Measurements from ENCODE around the gene KCND1.
"Not testable (repeated sequence)": the region's sequence is repeated elsewhere in the genome, so short reads cannot be mapped to it uniquely, and the experiment has no call there.

KCND1 gene

DNA sequence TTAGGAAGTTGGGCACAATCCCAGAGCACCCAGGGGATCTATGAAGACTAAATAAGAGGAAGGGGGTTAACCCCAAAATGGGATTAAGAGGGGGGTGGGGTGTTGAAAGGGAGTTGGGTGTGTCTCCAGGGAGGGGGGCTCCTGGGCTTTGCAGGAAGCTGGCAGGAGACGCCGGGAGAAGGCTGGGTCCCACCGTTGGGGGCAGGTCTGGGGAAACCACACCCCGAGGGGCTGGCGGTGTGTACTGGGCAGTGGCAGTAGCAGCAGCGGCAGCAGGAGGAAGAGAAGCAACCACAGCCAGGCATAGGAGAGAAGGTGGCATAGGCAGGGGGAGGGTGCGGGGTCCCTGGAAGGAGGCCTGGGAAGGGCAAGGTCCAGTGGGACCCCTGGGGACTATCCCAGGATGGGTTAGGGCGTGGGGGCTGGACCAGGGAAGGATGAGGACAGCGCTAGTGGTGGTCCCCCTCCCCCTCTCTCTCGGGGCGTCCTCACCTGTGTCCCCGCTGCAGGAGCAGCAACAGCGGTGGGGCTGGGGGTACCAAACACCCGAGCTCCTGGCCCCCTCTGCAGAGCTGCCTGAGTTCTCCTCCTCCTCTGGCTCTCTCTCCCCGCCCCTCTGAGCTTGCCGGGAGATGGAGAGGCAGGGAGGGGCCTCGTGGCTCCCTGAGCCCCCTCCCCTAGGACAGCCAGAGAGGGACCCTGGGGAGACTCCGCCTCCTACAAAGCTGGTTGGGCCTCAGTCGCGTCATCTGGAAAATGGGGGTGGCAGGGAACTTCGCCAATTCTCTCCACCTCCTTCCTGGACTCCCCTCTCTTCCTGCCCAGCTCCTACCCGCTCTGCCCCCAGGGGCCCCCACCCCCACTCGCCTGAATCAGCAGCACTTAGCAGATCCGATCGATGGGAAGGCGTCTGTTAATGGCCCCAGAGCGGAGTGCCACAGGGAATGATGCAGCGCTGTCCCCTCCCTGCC, at the start of gene KCND1:
KCND1 (minus strand) TSS at position 596 of the 971 bp plus-strand sequence. CDS start 1,573 bp downstream, outside the sequence.
- DNase-seq (ENCODE audit: low spot score), result no peak

DNA sequence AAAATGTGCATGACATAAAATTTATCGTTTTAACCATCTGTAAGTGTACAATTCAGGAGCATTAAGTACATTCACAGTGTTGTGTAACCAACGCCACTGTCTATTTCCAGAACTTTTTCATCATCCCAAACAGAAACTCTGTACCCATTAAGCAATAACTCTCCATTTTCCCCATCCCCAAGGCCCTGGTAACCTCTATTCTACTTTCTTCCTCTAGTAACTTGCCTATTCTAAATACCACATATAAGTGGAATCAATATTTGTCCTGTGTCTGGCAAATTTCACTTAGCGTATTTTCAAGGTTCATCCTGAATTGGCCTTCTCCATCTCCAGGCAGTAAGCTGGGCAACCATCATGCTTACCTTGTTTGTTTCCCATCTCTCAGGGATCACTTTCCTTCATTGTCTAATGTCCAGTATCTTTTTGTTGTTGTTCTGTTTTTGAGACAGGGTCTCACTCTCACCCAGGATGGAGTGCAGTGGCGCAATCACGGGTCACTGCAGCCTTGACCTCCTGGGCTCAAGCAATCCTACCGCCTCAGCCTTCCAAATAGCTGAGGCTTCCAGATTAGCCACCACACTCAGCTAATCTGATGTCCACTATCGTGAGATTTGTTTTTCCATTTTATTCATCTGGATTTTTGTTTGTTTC, 48.1 kb upstream of the KCND1 start:
- no peak for DNase-seq (ENCODE audit: low spot score)

DNA sequence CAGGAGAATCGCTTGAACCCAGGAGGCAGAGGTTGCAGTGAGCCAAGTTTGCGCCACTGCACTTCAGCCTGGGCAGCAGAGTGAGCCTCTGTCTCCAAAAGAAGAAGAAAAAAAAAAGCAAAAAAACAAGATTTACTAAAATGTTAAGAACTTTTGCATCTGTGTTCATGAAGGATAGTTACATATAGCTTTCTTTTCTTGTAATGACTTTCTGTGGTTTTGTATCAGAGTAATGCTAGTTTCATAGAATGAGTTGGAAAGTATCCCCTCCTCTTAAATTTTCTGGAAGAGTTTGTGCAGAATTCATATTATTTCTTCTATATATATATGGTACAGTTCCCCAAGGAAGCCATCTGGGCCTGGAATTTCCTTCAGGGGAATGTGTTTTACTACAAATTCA, 47.4 kb upstream of the KCND1 start:
- DNase-seq (ENCODE audit: low spot score), result no peak

DNA sequence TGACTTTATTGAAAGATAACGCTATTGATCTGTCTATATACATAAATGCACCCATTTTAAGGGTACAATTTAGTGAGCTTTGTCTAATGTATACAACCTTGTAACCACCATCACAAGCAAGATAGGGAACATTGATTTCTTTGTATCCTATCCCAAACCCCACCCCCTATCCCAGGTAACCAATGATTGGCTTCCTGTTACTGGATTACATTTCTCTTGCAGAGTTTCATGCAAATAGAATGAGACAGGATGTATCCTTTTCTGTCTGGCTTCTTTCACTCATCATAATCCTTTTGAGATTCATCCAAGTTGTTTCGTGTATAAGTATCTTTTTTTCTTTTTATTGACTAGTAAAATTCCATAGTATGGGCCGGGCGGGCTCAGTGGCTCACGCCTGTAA, 32.1 kb upstream of the KCND1 start:
- no peak for DNase-seq (ENCODE audit: low spot score)

DNA sequence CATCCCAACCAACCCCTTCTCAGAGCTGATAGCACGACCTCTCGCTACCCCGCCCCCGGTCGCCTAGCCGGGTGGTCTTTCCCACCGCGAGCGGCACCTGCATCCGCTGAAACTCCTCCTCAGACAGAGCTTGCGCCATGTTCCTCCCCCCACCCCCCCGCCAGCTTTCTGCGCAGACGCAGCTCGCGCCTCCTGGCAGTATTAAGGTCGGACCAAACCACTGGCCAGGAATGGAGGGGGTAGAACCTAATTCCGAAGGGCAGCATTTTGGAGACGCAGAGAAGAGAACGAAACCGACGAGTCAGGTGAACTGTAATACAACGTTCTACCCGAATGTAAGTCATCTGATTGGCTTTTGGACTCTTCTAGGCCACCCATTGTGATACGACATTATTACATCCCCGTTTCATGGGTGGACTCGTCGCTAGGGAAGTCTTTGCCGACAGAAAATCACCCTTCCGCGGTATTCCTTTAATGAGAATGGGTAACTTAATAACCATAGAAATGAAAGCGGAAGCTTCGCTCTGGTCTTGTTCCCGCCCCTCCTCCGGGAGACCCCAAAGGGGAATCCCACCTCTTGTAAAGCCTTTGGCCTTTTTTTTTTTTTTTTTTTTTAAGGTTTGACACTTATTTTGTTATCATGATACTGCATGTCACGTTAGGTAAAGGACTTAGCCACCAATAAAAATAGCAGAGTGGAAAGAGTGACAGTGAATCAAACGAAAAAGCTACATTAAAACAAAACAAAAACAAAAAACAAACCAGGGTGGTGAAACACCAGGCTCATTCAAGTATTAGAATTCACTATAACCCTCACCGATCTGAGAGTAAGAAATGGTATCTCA, 30.7 kb upstream of the KCND1 start, which contains the start of gene GRIPAP1:
GRIPAP1 (minus strand) TSS at position 174 of the 845 bp plus-strand sequence; CDS start at position 139, 35 bp downstream.
- peak; percentile 87 for DNase-seq (ENCODE audit: low spot score)

DNA sequence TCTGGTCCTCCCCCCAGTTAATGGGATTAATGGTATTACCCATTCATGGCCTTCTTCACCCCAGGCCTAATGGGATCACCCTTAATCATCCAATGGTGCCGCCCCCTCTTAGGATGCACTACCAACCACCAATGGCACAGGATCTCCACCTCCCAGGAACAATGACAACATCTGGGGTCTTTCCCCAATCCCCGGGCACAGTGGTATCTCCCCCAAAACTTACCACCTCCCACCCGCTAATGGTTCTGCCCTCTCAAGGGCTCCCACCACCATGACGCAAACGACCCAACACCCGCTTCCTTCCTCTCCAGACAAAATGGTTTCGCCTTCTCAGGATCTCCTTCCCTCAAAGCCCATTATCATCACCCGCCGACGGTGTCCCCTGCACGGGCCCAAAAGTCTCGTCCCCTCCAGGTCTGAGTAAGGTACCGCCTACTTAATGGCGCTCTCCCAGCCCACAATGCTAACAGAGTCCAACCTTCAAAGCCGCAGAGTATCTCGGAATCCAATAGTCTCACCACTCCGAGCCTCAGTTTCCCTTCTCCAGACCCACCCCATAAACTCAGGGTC, 30.0 kb upstream of the KCND1 start:
- DNase-seq (ENCODE audit: low spot score), result peak; percentile 82

DNA sequence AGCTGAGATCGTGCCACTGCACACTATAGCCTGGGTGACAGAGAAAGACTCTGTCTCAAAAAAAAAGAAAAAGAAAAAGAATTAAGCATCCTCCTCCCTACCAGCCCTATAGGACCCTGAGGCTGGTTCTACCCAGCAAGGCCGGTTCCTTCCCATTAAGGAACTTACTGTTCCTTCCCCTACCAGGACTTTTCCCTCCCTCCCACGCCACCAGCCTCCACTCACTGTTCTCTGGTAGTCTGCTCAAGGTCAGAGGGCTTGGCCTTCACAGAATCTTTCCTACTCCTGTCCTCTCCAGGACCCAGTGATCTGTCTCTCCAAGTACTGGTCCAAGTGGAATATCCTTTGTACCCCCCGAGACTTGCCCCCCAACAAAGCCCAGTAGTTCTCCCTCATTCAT, 29.0 kb upstream of the KCND1 start:
- no peak for DNase-seq (ENCODE audit: low spot score)

DNA sequence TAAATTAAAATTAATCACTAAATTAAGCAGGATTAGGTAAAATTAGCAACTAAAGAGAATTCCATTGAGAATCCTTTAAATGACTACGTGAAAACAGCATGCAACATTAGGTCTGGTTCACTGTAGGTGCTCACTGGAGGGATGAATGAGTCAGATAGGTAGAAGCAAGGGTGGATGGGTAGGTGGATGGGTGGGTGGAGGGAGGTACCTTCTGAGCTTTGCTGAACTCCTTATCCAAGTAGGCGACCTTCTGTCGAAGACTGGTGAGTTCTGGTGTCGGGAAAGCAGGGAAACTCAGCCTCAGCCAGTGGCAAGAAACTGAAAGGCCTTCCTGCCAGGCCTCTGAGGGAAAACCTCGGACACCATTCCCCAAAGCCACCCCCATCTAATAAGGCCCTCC, 27.4 kb upstream of the KCND1 start:
- DNase-seq (ENCODE audit: low spot score), result no peak

DNA sequence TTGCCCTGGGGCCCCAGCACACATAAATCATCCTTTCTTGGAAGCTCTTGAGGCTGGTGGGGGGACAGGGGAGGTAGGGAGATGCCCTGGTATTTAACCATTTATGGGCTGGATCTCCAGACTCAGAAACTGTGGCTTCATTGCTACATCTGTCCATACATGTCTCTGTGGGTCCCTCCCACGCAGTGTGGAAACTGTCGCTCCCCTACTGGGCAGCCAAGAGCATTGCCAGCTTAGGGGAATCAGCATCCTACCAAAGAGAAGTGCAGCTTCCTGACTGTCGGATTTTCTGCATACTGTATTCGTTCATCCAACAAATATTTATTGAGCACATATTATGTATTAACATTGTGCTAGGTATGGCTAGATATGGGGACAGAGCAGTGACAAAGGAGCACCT, 26.7 kb upstream of the KCND1 start:
- peak; percentile 21 for DNase-seq (ENCODE audit: low spot score)

DNA sequence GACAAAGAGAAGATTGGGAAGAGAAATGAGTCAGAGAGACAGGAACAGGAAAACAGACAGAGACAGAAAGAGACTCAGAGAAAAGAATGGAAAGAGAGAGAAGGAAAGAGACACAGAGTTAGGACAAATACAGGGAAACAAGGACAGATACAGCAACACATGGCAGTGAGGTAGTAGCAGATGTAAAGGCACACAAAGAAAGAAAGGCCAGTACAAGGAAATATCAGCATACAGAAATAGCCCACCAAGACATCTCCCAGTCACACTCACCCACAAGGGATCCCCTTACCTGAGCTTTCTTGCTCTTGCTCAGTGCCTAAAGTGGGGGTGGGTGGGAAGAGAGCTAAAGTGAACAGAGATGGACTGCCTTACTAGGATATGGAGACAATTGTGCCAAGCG, 26.2 kb upstream of the KCND1 start:
- DNase-seq (ENCODE audit: low spot score), result no peak

DNA sequence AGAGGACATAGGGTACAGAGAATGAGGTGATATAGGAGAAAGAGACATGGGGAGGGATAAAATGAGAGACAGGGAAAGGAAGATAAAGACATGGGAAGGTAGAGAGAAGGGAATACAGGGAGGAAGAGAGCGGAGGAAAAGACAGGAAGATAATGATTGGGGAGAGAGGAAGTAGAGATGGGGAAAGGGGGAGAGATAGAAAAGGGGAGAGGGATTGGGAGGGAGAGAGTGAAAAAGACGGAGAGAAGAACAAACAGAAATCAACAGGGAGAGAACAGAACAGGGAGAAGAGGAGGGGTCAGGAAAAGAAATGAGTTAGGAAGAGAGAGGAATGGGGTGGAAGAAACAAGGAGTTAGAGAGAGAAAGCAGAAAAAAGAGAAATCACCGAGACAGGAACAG, 25.8 kb upstream of the KCND1 start:
- DNase-seq (ENCODE audit: low spot score), result no peak

DNA sequence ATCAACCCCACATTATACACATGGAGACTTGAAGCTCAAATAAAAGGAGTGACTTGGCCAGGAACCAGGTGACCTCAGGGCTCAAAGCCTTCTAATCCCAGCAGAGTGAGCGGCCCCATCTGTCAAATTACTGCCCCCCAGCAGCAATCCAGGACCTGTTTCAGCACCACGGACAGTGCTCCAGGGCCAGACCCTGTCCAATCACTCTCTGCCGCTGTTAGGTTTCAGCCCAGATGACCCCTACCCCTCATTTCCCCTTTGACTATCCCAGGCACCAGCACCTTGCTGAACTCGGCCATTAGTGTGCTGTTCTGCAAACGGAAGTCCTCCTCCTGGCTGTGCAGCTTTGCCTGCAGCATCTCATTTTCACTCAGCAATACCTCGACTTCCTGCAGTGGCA, 25.3 kb upstream of the KCND1 start:
- no peak for DNase-seq (ENCODE audit: low spot score)

DNA sequence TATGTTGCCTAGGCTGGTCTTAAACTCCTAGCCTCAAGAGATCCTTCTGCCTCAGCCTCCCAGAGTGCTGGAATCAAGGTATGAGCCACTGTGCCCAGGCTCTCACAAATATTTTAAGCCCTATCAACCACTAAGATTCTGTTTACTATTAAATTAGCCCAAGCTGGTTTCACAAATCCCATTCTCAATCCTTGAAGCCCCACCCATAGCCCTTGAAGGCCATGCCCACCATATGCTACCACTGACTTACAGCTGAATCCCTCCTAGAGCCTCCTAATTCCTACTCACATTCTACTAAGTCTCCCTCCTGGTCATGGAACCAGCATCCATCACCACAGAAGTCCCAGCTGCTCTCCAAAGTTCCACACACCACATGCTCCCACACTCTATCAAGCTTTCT, 20.7 kb upstream of the KCND1 start:
- no peak for DNase-seq (ENCODE audit: low spot score)

DNA sequence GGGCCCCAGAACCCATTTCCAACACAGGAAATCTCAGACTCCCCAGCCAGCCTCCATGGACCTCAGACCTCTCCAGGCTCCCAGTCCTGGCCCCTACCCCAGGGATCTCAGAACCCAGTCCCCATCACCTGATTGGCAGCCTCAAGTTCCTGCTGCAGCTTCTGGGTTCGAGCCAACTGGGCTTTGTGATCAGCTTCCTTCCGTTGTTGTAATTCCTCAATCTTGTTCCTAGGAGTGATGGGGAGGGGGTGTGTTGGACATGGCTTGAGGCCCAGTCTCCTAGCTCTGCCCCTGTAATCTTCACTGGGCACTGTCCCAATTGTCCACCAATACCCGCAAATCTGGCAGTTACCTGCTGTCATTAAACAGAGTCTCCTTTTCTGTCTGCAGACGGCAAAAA, 17.8 kb upstream of the KCND1 start:
- no peak for DNase-seq (ENCODE audit: low spot score)

DNA sequence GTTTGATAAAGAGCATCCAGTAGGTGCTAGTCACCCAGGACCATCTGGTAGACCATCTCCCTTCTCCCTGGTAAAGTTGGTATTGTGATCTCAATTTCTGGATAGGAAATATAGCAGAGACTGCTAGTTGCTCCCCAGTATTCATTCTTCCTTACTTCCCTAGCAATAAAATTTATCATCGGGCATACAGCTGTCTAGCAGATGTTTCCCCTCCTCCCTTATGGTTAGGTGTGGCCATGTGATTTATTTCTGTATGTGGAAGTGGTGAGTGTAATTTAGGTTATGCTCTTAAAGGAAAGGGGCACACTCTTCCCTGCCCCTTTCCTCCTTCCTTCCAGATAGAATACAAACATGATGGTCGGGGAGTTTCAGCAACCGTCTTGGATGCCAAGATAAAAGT, 12.3 kb upstream of the KCND1 start:
- DNase-seq (ENCODE audit: low spot score), result no peak

DNA sequence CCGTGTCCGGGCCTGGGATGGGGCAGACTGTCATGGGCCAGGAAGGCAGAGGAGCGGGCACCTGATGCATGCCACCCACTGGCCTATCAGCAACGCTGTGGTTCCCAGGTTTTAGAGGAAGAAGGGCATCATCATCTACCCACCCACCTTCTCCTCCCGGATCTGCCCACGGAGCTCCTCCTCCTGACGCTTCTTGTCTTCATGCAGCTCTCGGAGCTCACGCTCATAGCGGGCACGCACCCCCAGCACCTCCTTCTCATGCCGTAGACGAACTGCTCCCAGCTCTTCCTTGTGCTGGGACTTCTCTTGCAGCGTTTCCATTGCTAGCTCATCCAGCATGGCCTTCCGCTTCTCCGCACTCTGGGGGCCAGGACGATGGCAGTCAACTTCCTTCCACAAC, 11.4 kb upstream of the KCND1 start:
- DNase-seq (ENCODE audit: low spot score), result no peak

DNA sequence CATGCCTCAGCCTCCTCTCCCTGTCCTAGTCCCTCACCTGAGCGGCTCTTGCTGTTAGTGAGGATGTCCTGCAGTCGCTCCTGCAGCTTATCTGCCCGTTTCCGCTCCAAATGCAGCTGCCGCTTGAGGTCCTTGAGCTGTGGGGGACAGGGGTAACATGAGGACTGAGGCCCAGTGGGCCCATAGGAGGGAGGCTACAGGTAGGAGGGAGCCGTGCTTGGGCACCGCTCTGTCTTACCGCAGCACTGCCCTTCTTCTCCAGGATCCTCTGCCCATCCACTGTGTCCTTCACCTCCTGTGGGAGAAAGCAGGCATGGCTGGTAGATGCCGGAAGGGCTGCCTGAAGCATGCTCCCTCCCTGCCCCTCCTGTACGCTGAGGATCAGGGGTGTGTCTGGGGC, 9.5 kb upstream of the KCND1 start:
- DNase-seq (ENCODE audit: low spot score), result no peak

DNA sequence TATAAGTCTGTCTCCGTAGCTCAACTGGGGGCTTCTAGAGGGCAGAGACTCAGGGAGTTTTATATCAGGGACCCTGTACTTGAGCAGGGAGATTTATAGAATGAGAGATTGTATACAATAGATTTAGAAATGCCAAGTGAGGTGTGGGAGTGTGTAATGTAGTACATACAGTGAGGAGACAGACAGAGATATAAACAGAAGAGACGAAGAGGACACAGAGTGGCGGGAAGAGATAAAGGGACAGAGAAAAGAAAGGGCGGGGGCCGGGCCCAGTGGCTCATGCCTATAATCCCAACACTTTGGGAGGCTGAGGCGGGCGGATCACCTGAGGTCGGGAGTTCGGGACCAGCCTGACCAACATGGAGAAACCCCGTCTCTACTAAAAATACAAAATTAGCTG, 8.7 kb upstream of the KCND1 start:
- not testable (repeated sequence) for DNase-seq (ENCODE audit: low spot score)

DNA sequence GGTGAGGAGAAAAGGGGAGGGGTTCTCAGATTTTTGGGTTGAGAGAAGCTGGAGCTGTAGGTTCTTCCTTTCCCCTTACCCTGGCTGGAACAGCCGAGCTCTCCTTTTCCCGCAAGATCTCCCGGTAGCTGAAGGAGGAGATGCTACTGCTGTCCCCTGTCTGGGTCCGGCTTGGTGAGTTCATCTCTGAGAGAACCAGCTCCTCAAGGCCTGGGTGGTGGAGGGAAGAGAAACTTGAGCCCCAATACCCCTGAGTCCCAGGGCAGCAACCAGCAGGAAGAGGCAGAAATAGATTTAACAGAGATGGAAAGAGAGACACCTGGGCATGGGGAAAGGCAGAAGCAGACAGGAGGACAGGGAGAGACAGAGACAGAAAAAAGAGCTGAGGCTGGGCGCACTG, 6.6 kb upstream of the KCND1 start:
- DNase-seq (ENCODE audit: low spot score), result no peak

DNA sequence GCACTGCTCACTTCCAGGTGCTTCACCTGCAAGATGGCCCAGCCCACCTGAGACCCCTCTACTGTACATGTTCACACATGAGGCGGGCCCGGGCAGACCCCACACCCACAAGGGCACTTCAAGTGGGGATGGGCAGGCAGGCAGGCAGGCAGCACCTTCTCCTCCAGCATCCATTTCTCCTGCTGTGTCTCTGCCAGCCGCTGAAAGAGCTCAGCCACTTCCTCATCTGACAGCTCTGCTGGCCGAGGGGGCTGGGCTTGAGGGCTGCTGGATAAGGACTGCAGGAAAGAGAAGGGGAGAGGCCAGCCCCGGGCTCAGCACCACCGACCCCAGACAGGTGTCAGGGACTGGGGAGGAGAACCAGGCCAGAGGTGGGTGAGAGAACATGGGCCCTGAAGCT, 4.4 kb upstream of the KCND1 start:
- DNase-seq (ENCODE audit: low spot score), result no peak

DNA sequence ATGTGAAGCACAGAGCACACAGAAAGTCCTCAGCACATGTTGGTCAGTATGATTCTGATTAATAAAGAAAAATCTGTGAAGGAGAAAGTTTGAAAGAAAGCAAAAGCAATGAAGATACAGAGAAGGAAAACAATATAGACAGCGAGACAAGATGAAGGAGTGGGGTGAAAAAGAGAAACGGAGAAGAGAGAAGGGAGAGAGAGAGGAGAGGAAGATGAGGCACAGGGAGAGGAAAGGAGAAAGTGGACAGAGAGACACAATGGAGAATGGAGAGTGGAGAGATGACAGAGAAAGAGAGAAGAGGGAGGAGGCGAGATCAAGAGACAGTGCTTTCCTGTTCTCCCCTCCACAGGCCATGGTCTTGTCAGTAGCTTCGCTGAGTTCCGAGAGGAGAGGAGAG, 3.9 kb upstream of the KCND1 start:
- DNase-seq (ENCODE audit: low spot score), result no peak

DNA sequence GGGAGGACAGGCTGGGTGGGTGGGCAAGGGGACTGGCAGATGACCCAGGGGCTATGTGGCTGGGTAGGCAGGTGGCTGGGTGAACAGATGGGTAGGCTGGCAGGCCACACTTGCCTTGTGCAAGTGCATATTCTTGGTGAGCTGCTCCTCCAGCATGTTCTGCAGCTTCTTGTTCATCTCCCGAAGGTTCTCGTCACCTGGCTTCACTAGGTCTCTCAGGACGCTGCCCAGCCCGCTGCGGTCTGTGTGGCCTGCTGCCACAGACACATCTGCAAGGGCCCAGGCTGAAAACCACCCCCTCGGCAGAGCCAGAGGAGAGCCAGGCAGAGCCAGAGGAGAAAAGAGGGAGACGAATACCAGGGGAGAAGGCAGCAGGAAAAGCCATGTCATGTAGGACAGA, 3.4 kb upstream of the KCND1 start:
- no peak for DNase-seq (ENCODE audit: low spot score)

All from RKO (cell line).